K562 (cell line): ENCODE data around the gene PTBP3. TPM values are rescaled to one million over a fixed set of nuclear protein-coding genes. Genes with fewer than 3 reads are reported as not detected.

Source experiments
- ARID4B ChIP-seq: sonication (generic); formaldehyde crosslinking; IDR thresholded peaks from 2 replicates; pipeline ENCODE4 v1.8.0; 2022; ENCODE audit warnings: mild to moderate bottlenecking, missing genetic modification reagents
- CBFA2T3 ChIP-seq: fragments of 450-650 bp; IDR thresholded peaks from 2 replicates; pipeline ENCODE4 v1.6.1; 2017
- DDX20 ChIP-seq: fragments of 450-650 bp; IDR thresholded peaks from 2 replicates; pipeline ENCODE4 v1.6.1; 2016; ENCODE audit warnings: missing genetic modification characterization, low read depth, mild to moderate bottlenecking, missing compliant biosample characterization, moderate library complexity
- DNMT1 ChIP-seq: fragments of 450-650 bp; IDR thresholded peaks from 2 replicates; pipeline ENCODE4 v1.6.1; 2016; ENCODE audit warnings: antibody characterized with exemption, mild to moderate bottlenecking
- EP300 ChIP-seq: IDR thresholded peaks from 2 replicates; pipeline ENCODE4 v1.6.1; 2012; ENCODE audit warnings: low read length, improper control_type of control experiment
- ID3 ChIP-seq, 2 experiments: fragments of 250-450 bp in 1 of 2; fragments of 450-650 bp in 1 of 2; sonication (Bioruptor Pico) in 1 of 2; IDR thresholded peaks; 2 replicates each; pipeline versions ENCODE4 v1.6.1 to v1.8.0; 2016 to 2021; ENCODE audit warnings: mild to moderate bottlenecking in 2 of 2, moderate library complexity in 2 of 2, missing compliant biosample characterization in 1 of 2, missing genetic modification characterization in 1 of 2
- KDM1A ChIP-seq, 2 experiments: fragments of 450-650 bp; IDR thresholded peaks; 2 replicates each; pipeline ENCODE4 v1.6.1; 2016; ENCODE audit warnings: mild to moderate bottlenecking in 2 of 2
- LCOR ChIP-seq: sonication (generic); formaldehyde crosslinking; IDR thresholded peaks from 2 replicates; pipeline ENCODE4 v1.8.0; 2022; ENCODE audit warnings: mild to moderate bottlenecking, missing genetic modification reagents
- MAFK ChIP-seq: IDR thresholded peaks from 2 replicates; pipeline ENCODE4 v1.6.1; 2011; ENCODE audit warnings: low read length, improper control_type of control experiment
- MBD2 ChIP-seq: sonication (generic); IDR thresholded peaks from 2 replicates; pipeline ENCODE4 v1.6.1; 2016; ENCODE audit warnings: low read depth, borderline replicate concordance
- MTA2 ChIP-seq: fragments of 450-650 bp; IDR thresholded peaks from 2 replicates; pipeline ENCODE4 v1.6.1; 2016; ENCODE audit warnings: low read depth
- NFE2 ChIP-seq: IDR thresholded peaks from 2 replicates; pipeline ENCODE4 v1.6.1; 2014; ENCODE audit warnings: antibody characterized with exemption, low read depth
- RNF2 ChIP-seq: sonication (generic); IDR thresholded peaks from 2 replicates; pipeline ENCODE4 v1.6.1; 2016
- SMAD4 ChIP-seq: fragments of 250-450 bp; sonication (Bioruptor Pico); conservative IDR thresholded peaks from 2 replicates; pipeline ENCODE4 v1.8.0; 2021; ENCODE audit warnings: inconsistent platforms, mild to moderate bottlenecking, moderate library complexity
- SNAPC5 ChIP-seq: fragments of 250-450 bp; sonication (Bioruptor Pico); IDR thresholded peaks from 2 replicates; pipeline ENCODE4 v1.8.0; 2021; ENCODE audit warnings: moderate library complexity, mild to moderate bottlenecking, inconsistent platforms
- TAF15 ChIP-seq: fragments of 200-400 bp; formaldehyde crosslinking; IDR thresholded peaks from 2 replicates; pipeline ENCODE4 v1.6.1; 2017; ENCODE audit warnings: mild to moderate bottlenecking, low read depth, low read length, moderate library complexity
- TRIM24 ChIP-seq, 2 experiments: fragments of 450-650 bp; IDR thresholded peaks; 2 replicates each; pipeline ENCODE4 v1.6.1; 2016
- U2AF2 ChIP-seq: fragments of 200-400 bp; formaldehyde crosslinking; optimal IDR thresholded peaks from 2 replicates; pipeline ENCODE3; 2017; ENCODE audit warnings: low read depth, mild to moderate bottlenecking, low read length
- ZNF282 ChIP-seq: sonication (generic); formaldehyde crosslinking; IDR thresholded peaks from 2 replicates; pipeline ENCODE4 v1.8.1; 2023; ENCODE audit warnings: missing genetic modification reagents
- ZNF311 ChIP-seq: fragments of 250-450 bp; sonication (Bioruptor Pico); IDR thresholded peaks from 2 replicates; pipeline ENCODE4 v1.4.0; 2020; ENCODE audit warnings: mild to moderate bottlenecking, moderate library complexity
- polyA plus RNA-seq, 8 experiments: library from polyadenylated mRNA; depleted of rRNA in 4 of 8; stranded (reverse) in 5 of 8; unstranded in 3 of 8; fragments of >200 nt; fragmentation: Nextera tagmentation in 2 of 8; fragmentation: Illumina TruSeq in 1 of 8; extraction: Ambion mirVana in 2 of 8; extraction: Trizol in 1 of 8; gene quantifications; 2 replicates each; pipeline versions ENCODE4 v1.2.1 to v1.2.3, GENCODE V29; 2011 to 2014; ENCODE audit warnings: inconsistent platforms in 1 of 8, missing spikeins in 1 of 8
- total RNA-seq, 7 experiments: library from RNA; depleted of rRNA in 6 of 7; stranded (reverse); fragments of >200 nt in 6 of 7; fragmentation: Illumina TruSeq in 2 of 7; extraction: Trizol in 2 of 7; gene quantifications; 2 replicates each; pipeline versions ENCODE4 v1.2.1 to v1.2.3, GENCODE V29; 2011 to 2021; ENCODE audit warnings: low replicate concordance in 1 of 7

The PTBP3 gene
- total and polyA plus RNA-seq, 9 of the 15 experiments (the other 6 are each of a cell fraction or from before 2014, with no cell fraction given): 22.4 to 132 (median 68.0) TPM

GRCh38 chr9:112170968-112171367 lies 162.5 kb downstream of the PTBP3 start (continued):
- TF ChIP-seq MTA2 (0 out of 2 replicates have a peak, but pooled peaks have one; percentile 6), TRIM24 (IDR thresholded peaks at IDR 0.05) (peak; percentile 44 to 52; a peak in 3 of 4 replicates), ID3 (CRISPR knock-in tag; IDR thresholded peaks at IDR 0.05) (no peak), ID3 (tag; IDR thresholded peaks at IDR 0.05) (peak; percentile 60; the same call in 1 of the 2 replicates), SNAPC5 (CRISPR knock-in tag) (no peak), SMAD4 (peak; percentile 73), ZNF282 (CRISPR knock-in tag) (no peak), U2AF2 (no peak), DDX20 (tag) (no peak), CBFA2T3 (peak; percentile 88), MAFK (no peak), RNF2 (peak; percentile 28; the same call in 1 of the 2 replicates), TAF15 (no peak), EP300 (peak; percentile 68; the same call in 1 of the 2 replicates), DNMT1 (no peak), MBD2 (0 out of 2 replicates have a peak, but pooled peaks have one; percentile 22), NFE2 (0 out of 2 replicates have a peak, but pooled peaks have one; percentile 14), LCOR (peak; percentile 77; the same call in 1 of the 2 replicates), ZNF311 (CRISPR knock-in tag) (no peak), ARID4B (CRISPR knock-in tag) (peak; percentile 63; the same call in 1 of the 2 replicates), KDM1A (IDR thresholded peaks at IDR 0.05) (no peak)
